Karpas-422 (cell line): ENCODE measurements around the gene ZNF844. TPM values are rescaled to one million over a fixed set of nuclear protein-coding genes. Genes with fewer than 3 reads are reported as not detected.
"Not testable (repeated sequence)": the region's sequence is repeated elsewhere in the genome, so short reads cannot be mapped to it uniquely, and the experiment has no call there.

Experiments used
- DNase-seq: peaks from one replicate; pipeline ENCODE4 v3.0.0-alpha.2; 2015
- H2AFZ ChIP-seq: fragments of 200-600 bp; sonication (generic); 2 replicates; pipeline ENCODE4 v1.6.1; 2014; ENCODE audit warnings: antibody characterized with exemption, low read length, mixed read lengths
- H3K27ac ChIP-seq: fragments of 200-600 bp; sonication (generic); 2 replicates; pipeline ENCODE4 v1.5.1; 2014; ENCODE audit warnings: mild to moderate bottlenecking, low read length, moderate library complexity
- H3K27me3 ChIP-seq: fragments of 200-600 bp; sonication (generic); 2 replicates; pipeline ENCODE4 v1.6.1; 2014; ENCODE audit warnings: low read length, mixed read lengths
- H3K36me3 ChIP-seq: fragments of 200-600 bp; sonication (generic); 2 replicates; pipeline ENCODE4 v1.6.1; 2014; ENCODE audit warnings: low read length, mixed read lengths; ENCODE audit not compliant: insufficient read depth
- H3K4me1 ChIP-seq: fragments of 200-600 bp; sonication (generic); 2 replicates; pipeline ENCODE4 v1.6.1; 2014; ENCODE audit warnings: mild to moderate bottlenecking, low read length, mixed read lengths
- H3K4me2 ChIP-seq: fragments of 200-600 bp; sonication (generic); 2 replicates; pipeline ENCODE4 v1.6.1; 2014; ENCODE audit warnings: low read length, low read depth, mild to moderate bottlenecking; ENCODE audit not compliant: poor library complexity, severe bottlenecking
- H3K4me3 ChIP-seq: fragments of 200-600 bp; sonication (generic); 2 replicates; pipeline ENCODE4 v1.5.1; 2014; ENCODE audit warnings: mild to moderate bottlenecking, antibody characterized with exemption, low read length, mixed read lengths
- H3K79me2 ChIP-seq: fragments of 200-600 bp; sonication (generic); 2 replicates; pipeline ENCODE4 v1.6.1; 2014; ENCODE audit warnings: mild to moderate bottlenecking, low read length, mixed read lengths
- H3K9ac ChIP-seq: fragments of 200-600 bp; sonication (generic); 2 replicates; pipeline ENCODE4 v1.6.0; 2014; ENCODE audit warnings: low read length
- H3K9me2 ChIP-seq: fragments of 200-600 bp; sonication (generic), shearing (Covaris generic); replicated peaks from 2 replicates; pipeline ENCODE4 v1.6.0; 2014; ENCODE audit warnings: mild to moderate bottlenecking, low read length, moderate library complexity; ENCODE audit not compliant: insufficient read depth
- H3K9me3 ChIP-seq: fragments of 300-700, 200-600 bp; sonication (generic); 2 replicates; pipeline ENCODE4 v1.6.1; 2014; ENCODE audit warnings: low read length, mixed read lengths
- H4K20me1 ChIP-seq: fragments of 200-600 bp; sonication (generic); 2 replicates; pipeline ENCODE4 v1.6.1; 2014; ENCODE audit warnings: mild to moderate bottlenecking, antibody characterized with exemption, low read length, low read depth; ENCODE audit not compliant: insufficient read depth
- total RNA-seq: library from RNA; depleted of rRNA; stranded (reverse); fragments of >200 nt; shearing (Covaris generic); gene quantifications from 2 replicates; pipeline ENCODE4 v1.2.3, GENCODE V29; 2014; ENCODE audit warnings: low replicate concordance

Gene ZNF844
- total RNA-seq, 1 experiment from 2014 or later: 11.7 TPM

DNA sequence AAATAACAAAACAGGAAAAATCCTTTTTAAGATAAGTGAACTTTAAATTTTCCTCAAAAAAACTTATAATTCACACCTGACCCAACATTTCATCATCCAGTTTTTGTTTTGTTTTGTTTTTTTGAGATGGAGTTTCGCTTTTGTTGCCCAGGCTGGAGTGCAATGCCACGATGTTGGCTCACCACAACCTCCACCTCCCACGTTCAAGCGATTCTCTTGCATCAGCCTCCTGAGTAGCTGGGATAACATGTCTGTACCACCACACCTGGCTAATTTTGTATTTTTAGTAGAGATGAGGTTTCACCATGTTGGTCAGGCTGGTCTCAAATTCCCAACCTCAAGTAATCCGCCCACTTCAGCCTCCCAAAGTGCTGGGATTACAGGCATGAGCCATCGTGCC is 18.8 kb downstream of the ZNF844 start:
- not testable (repeated sequence) for H3K27me3 ChIP-seq
- H3K9me3 ChIP-seq: peaks cover 13% of the 10 kb centered on the region

GRCh38 chr19:12085074-12085818 is 20.7 kb downstream of the ZNF844 start:
- no peak overlapping the region for H3K27ac ChIP-seq
- H3K27me3 ChIP-seq: no peaks in the 10 kb centered on the region
- H3K9me3 ChIP-seq: peaks cover 6% of the 10 kb centered on the region; the same call in 1 of the 2 replicates
- H3K36me3 ChIP-seq: no peaks in the 10 kb centered on the region
- H3K4me3 ChIP-seq: no peak overlapping the region
- no peaks in the 10 kb centered on the region for H3K9me2 ChIP-seq
- no peak for DNase-seq
- no peaks in the 10 kb centered on the region for H4K20me1 ChIP-seq
- no peak overlapping the region for H3K9ac ChIP-seq
- no peak overlapping the region for H2AFZ ChIP-seq
- no peak overlapping the region for H3K4me2 ChIP-seq
- no peaks in the 10 kb centered on the region for H3K4me1 ChIP-seq
- no peaks in the 10 kb centered on the region for H3K79me2 ChIP-seq

More for the DNA sequence above, 18.8 kb downstream of the ZNF844 start:
- not testable (repeated sequence) for DNase-seq, H3K4me1 ChIP-seq, H3K4me3 ChIP-seq, H3K9ac ChIP-seq, H3K9me2 ChIP-seq, H3K4me2 ChIP-seq, H3K79me2 ChIP-seq, H4K20me1 ChIP-seq, H3K36me3 ChIP-seq, H3K27ac ChIP-seq, H2AFZ ChIP-seq

- H3K9me2 ChIP-seq: no peaks in the 10 kb centered on the region
- H3K27ac ChIP-seq: no peak overlapping the region
- peak; percentile 92 for DNase-seq
- H3K9ac ChIP-seq: no peak overlapping the region
- peaks cover 3% of the 10 kb centered on the region for H3K9me3 ChIP-seq
- H3K4me3 ChIP-seq: no peak overlapping the region
- H4K20me1 ChIP-seq: no peaks in the 10 kb centered on the region
- H3K79me2 ChIP-seq: peaks cover 24% of the 10 kb centered on the region
- no peak overlapping the region for H2AFZ ChIP-seq
- peak overlapping the region; percentile 12 for H3K4me2 ChIP-seq
- no peaks in the 10 kb centered on the region for H3K27me3 ChIP-seq
- peaks cover 10% of the 10 kb centered on the region for H3K4me1 ChIP-seq
- H3K36me3 ChIP-seq: peaks cover 17% of the 10 kb centered on the region
These were observed 26.3 kb downstream of the ZNF844 start for GRCh38 chr19:12090807-12091206.

GRCh38 chr19:12092065-12092867 is 27.7 kb downstream of the ZNF844 start:
- DNase-seq: peak; percentile 96
- peaks cover 3% of the 10 kb centered on the region for H3K9me3 ChIP-seq
- peak overlapping the region; percentile 66 for H3K27ac ChIP-seq
- H4K20me1 ChIP-seq: no peaks in the 10 kb centered on the region
- H3K27me3 ChIP-seq: no peaks in the 10 kb centered on the region
- peak overlapping the region; percentile 95 for H3K4me3 ChIP-seq
- no peaks in the 10 kb centered on the region for H3K9me2 ChIP-seq
- peak overlapping the region; percentile 98 for H2AFZ ChIP-seq
- H3K9ac ChIP-seq: peak overlapping the region; percentile 91
- peaks cover 10% of the 10 kb centered on the region for H3K4me1 ChIP-seq
- H3K36me3 ChIP-seq: peaks cover 22% of the 10 kb centered on the region
- peaks cover 34% of the 10 kb centered on the region for H3K79me2 ChIP-seq
- peak overlapping the region; percentile 84 for H3K4me2 ChIP-seq

DNA sequence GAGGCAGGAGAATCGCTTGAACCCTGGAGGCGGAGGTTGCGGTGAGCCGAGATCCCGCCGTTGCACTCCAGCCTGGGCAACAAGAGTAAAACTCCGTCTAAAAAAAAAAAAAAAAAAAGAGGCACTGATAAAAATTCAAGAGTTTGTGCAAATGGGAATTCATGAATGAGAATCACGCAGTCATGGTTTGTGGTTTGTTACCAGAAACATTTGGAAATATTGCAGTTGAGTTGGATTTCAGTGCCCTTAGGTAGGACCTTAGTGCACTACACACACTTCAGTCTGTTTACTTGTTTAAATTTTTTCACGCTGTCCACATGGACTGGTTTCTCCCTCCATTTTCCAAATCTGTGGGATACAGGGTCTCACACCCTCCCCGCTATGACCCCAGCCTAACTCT is 28.4 kb downstream of the ZNF844 start:
- DNase-seq: no peak
- peak overlapping the region; percentile 95 for H3K4me3 ChIP-seq
- no peak overlapping the region for H3K27ac ChIP-seq
- no peaks in the 10 kb centered on the region for H3K27me3 ChIP-seq
- H3K9me3 ChIP-seq: peaks cover 3% of the 10 kb centered on the region
- H3K4me2 ChIP-seq: peak overlapping the region; percentile 84
- peak overlapping the region; percentile 91 for H3K9ac ChIP-seq
- H3K36me3 ChIP-seq: peaks cover 26% of the 10 kb centered on the region
- peaks cover 37% of the 10 kb centered on the region for H3K79me2 ChIP-seq
- peaks cover 10% of the 10 kb centered on the region for H3K4me1 ChIP-seq
- no peaks in the 10 kb centered on the region for H4K20me1 ChIP-seq
- no peaks in the 10 kb centered on the region for H3K9me2 ChIP-seq
- no peak overlapping the region for H2AFZ ChIP-seq

DNA sequence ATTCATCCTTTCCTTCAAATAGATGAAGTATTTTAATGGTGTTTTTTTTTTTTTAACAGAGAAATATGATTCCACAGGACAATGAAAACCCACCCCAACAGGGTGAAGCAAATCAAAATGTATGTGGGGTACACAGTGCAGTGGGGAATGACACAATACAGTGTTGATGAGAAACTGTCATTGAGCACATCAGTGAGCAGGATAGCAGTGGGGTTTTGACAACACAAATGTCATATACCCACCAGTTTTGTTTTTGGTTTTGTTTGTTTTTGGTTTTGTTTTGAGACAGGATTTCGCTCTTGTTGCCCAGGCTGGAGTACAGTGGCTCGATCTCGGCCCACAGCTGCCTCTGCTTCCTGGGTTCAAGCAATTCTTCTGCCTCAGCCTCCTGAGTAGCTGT is 29.2 kb downstream of the ZNF844 start:
- Histone ChIP-seq H3K4me1 (peaks cover 10% of the 10 kb centered on the region), H3K27me3 (no peaks in the 10 kb centered on the region)

DNA sequence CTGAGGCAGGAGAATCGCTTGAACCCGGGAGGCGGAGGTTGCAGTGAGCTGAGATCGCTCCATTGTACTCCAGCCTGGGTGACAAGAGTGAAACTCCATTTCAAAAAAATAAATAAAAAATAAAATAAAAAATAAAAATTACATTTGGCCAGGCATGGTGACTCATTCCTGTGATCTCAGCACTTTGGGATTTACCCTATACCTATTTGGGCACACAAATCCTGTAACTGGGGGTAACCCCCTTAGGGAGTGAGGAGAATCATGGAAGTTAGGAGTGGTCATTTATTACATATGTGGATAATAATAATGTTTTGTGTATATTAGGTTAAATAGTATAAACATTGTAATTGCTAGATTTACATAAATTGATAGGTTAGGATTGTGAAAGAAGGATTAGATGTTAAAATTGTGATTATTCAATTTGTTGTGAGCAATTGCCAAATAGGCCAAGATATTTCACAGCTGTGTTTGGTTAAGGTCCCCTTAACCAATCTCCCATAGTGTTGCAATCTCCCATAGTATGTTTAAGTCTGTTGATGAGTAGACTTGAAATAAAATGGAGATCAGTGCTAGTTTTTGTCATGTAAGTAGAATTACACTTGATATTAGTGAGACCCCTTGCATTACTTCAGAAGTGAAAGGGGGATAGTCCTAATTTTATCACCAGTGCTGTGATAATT is 30.7 kb downstream of the ZNF844 start:
- Histone ChIP-seq H2AFZ (no peak overlapping the region), H3K9me2 (no peaks in the 10 kb centered on the region), H3K4me3 (no peak overlapping the region), H3K36me3 (peaks cover 29% of the 10 kb centered on the region), H3K27ac (no peak overlapping the region), H3K9ac (no peak overlapping the region), H3K9me3 (peaks cover 3% of the 10 kb centered on the region), H3K27me3 (no peaks in the 10 kb centered on the region), H3K79me2 (peaks cover 39% of the 10 kb centered on the region), H3K4me1 (peaks cover 10% of the 10 kb centered on the region), H3K4me2 (no peak overlapping the region), H4K20me1 (no peaks in the 10 kb centered on the region)
- DNase-seq: no peak

More for the DNA sequence above, 29.2 kb downstream of the ZNF844 start:
- no peak overlapping the region for H3K9ac ChIP-seq
- H3K4me2 ChIP-seq: no peak overlapping the region
- H3K9me2 ChIP-seq: no peaks in the 10 kb centered on the region
- H4K20me1 ChIP-seq: no peaks in the 10 kb centered on the region
- peaks cover 3% of the 10 kb centered on the region for H3K9me3 ChIP-seq
- peaks cover 29% of the 10 kb centered on the region for H3K36me3 ChIP-seq
- H3K79me2 ChIP-seq: peaks cover 39% of the 10 kb centered on the region
- H3K4me3 ChIP-seq: no peak overlapping the region
- H3K27ac ChIP-seq: no peak overlapping the region
- no peak for DNase-seq
- H2AFZ ChIP-seq: no peak overlapping the region

GRCh38 chr19:12098040-12098439 is 33.5 kb downstream of the ZNF844 start:
- DNase-seq: no peak
- no peaks in the 10 kb centered on the region for H3K27me3 ChIP-seq
- H3K9ac ChIP-seq: no peak overlapping the region
- H3K9me3 ChIP-seq: peaks cover 3% of the 10 kb centered on the region
- H3K9me2 ChIP-seq: no peaks in the 10 kb centered on the region
- H3K4me2 ChIP-seq: no peak overlapping the region
- no peaks in the 10 kb centered on the region for H4K20me1 ChIP-seq
- no peak overlapping the region for H3K27ac ChIP-seq
- peaks cover 34% of the 10 kb centered on the region for H3K79me2 ChIP-seq
- no peak overlapping the region for H2AFZ ChIP-seq
- no peak overlapping the region for H3K4me3 ChIP-seq
- peaks cover 29% of the 10 kb centered on the region for H3K36me3 ChIP-seq
- peaks cover 2% of the 10 kb centered on the region for H3K4me1 ChIP-seq
